A204.1 (cell line): ENCODE measurements around the gene CIRBP.

Experiments used
- FAIRE-seq: peaks from 2 replicates; lab custom pipeline; 2012; peaks lifted over from hg19 to GRCh38; lab: Jason Lieb, UNC

Gene CIRBP

GRCh38 chr19:1269478-1270212, 513 bp downstream of the CIRBP start:
- no peak for FAIRE-seq

GRCh38 chr19:1270213-1270853, 1.2 kb downstream of the CIRBP start:
- FAIRE-seq = no peak

- FAIRE-seq = no peak
These were observed 1.9 kb downstream of the CIRBP start for GRCh38 chr19:1270854-1271527.

DNA sequence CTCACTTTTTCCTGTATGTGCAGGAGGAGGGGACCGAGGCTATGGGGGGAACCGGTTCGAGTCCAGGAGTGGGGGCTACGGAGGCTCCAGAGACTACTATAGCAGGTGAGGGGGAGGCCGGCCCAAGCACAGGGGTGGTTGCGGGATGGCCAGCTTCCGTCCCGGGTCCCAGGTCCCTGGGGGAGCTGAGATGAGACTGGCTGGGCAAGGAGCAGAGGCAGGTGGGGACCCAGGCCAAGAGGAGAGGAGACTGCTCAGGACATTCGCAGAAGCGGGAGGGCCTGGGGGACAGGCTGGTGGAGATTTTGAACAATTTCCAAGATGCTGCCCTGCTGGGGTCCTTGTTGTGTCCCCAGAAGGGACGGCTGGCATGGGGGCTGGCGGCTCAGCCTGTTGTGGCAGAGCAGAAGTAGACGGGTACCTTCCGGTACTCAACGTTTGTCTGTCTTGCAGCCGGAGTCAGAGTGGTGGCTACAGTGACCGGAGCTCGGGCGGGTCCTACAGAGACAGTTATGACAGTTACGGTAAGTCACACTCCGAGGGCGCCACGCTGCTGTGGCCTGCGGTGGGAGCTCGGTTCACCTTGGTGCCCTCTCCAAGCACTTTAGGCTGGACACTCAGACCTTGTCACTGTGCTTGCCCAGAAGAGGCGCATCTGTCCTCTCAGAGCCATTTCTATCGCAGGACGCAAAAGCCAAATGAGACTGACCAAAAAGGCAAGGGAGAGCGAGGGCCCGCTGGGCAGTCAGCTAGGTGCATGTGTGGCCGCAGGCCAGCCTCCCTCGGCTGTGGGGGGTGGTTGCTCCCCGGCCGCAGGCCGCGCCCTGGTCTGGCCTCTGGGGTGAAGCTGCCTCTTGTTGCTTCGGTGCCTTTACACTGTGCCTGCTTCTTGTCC, 2.6 kb downstream of the CIRBP start:
- FAIRE-seq = no peak

- no peak for FAIRE-seq
These were observed 3.5 kb downstream of the CIRBP start for GRCh38 chr19:1272423-1273262.

DNA sequence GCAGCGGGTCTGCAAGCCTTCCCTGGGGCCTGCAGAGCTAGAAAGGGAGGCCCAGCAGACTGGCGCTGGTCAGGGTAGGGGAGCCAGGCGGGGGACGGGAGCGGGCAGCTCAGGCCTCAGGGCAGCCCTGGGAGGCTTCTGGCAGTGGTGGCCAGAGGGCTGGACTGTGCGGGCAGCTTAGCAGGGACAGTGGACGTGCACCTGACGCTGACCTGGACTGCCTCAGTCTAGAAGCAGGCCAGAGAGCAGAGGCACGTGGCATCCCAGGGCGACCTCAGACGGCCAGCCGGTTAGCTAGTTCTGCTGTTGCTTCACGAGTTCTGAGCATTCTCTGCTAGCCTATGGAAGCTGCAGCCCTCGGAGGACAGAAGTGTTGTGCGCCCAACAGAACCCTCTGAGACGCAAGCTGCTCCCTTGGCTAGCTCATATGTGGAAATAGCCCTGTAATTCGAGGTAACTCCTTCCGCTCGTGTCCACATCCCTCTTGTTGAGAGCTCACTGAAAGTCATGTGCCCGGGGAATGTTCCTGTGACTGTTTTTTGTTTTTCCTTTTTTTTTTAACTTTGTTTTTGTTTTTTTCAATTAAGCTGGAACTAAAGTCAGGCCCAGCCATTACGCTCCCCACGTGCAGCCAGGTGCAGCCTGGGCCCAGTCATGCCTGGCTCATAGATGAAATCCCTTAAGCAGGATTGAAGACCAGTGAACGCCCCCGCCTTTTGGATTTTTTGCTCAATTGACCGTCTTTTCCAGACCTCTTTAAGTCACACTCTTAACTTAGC, 4.3 kb downstream of the CIRBP start:
- no peak for FAIRE-seq

DNA sequence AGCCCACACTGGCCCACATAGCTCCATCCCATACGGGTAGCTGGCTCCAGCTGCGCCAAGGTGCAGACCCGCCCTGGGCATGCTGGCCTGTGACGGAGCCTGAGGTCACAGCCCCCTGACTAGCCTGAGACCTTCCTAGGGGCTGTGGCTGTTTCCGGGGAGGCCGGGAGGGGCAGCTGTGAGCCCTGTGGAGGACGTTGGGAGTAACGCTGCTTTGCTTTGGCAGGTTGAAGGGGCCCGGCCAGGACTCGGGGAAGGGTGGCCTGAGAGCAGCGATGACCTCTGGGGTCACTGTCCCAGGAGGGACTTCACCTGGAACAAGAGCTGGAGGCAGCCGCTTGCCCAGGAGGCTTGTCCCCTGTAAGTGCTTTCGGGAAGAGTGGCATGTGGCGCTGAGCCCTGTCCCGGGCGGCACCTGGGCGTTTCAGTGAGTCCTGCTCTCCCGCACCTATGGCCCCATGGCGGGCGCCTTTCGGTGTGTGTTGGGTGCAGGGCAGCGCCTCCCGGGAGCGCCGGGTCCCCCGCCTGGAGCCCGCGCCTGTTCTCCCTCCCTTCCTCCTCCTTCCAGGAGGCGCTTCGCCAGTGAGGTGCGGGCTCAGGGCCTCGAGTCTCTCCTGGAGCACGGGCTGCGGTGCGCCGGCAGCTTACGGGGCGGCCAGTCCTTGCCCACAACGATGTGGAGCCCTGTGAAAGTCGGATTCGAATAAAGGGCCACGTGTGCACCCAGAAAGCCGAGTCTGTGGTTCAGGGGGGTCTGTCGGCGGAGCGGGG, 5.1 kb downstream of the CIRBP start:
- FAIRE-seq = no peak

DNA sequence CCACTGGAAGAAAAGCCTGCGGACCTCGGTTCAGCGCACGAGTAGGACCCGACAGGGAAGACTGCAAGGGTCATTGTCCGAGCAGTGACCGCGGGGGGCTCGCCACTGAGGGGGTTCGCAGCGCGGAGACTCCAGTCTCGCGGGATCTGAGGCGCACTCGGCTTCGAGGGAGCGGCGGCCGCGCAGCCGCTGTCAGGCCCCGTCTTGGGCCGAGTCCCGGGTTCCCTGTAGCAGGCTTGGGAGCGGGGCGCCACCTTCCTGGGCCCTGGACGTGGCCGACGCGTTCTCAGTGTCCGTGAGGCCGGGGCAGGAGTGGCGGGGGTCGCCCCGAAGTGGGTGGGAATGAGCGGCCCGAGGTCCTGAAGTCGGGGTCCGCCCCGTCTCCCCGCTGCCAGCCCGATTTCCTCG, 5.7 kb downstream of the CIRBP start:
- FAIRE-seq = no peak

DNA sequence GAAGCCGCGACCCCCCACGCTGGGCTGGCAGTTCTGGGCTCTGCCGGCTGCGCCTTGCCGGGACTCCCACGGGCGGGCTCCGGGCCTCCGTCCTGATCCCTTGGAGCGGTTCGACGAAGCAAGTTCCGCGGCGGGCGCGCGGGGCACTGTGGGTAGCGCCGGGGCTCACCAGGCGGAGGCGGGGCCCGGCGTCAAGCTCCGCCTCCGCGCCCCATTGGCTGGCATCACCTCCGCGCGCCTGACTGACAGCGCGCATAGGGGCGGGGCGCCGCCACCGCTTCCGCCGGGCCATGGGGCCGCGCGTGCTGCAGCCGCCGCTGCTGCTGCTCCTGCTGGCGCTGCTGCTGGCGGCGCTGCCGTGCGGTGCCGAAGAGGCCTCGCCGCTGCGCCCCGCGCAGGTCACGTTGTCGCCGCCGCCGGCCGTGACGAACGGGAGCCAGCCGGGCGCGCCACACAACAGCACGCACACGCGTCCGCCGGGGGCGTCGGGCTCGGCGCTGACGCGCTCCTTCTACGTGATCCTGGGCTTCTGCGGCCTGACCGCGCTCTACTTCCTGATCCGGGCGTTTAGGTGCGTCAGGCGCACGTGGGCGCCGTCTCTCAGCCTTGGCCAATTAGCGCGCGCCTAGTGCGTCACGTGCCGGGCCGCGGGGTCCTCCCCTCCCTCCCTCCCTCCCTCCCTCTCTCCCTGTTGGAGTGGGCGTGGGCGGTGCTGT, 6.3 kb downstream of the CIRBP start, which contains the start of gene FAM174C:
Gene FAM174C (plus strand): TSS at position 271 of the 716 bp plus-strand sequence. CDS start 20 bp downstream, at position 291.
- FAIRE-seq = no peak

- no peak for FAIRE-seq
These were observed 7.0 kb downstream of the CIRBP start for GRCh38 chr19:1275976-1276627.

DNA sequence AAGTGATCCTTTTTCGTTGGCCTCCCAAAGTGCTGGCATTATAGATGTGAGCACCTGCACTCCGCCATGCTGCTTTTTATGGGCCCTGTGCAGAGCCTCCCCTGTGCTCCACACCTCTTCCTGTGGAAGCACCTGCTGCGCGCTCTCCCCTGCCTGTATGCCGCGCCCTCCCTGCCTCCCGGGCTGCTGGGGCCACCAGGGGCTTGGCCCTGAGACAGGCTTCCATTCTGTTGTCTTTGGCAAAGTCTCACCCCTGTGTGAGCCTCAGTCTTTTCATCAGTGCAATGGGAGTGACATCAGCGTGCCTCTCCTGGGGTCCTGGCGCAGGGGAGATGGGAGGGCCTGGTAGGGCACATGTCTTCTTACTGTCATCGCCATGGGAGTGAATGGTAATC, 7.5 kb downstream of the CIRBP start:
- no peak for FAIRE-seq

DNA sequence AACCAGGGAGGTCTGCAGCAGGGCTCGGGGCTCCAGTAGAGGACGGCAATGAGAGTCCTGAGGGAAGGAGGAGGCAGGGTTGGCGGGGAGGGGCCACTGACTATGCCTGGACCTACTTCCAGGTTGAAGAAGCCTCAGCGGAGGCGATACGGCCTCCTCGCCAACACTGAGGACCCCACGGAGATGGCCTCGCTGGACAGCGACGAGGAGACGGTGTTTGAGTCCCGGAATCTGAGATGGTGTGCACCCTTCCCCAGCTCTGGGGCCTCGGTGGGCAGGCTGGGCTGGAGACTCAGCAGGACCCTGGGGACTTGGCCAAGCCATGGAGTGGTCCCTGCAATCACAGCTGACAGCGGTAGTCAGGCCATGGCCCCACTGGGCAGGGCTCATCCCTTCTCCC, 7.9 kb downstream of the CIRBP start:
- FAIRE-seq = no peak

- FAIRE-seq = no peak
These were observed 8.9 kb downstream of the CIRBP start for GRCh38 chr19:1278074-1278473.

- no peak for FAIRE-seq
These were observed 9.9 kb downstream of the CIRBP start for GRCh38 chr19:1278713-1279660.

DNA sequence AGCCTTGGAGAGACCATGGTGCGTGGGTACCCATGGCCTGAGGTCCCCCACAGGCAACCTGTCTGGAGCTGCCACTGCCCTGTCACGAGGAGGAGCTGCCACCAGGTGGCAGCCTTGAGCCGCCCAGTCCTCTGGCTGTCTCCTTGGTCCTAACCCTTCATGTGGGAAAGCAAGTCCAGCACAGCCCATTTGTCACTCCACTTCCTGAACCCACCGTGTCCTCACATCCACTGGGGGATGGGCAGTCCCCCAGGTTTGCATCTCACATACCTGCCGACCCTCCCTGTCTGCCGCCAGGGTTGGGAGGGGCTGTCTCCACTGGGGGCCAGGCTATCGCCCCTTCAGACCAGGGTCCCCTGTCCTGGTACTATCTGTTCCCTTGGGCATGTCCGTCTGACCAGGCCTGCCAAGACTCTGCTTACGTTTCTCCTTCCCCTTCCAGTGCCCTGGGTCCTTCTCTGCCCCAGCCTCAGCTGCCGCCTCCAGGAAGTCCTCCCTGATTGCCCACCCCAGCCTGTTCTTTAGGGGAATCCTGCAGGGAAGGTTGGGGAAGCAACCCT, 10.7 kb downstream of the CIRBP start:
- FAIRE-seq = no peak

GRCh38 chr19:1280636-1281568, 11.8 kb downstream of the CIRBP start:
- no peak for FAIRE-seq
